ENCODE measurements around the gene CDT1.

The CDT1 gene

DNA sequence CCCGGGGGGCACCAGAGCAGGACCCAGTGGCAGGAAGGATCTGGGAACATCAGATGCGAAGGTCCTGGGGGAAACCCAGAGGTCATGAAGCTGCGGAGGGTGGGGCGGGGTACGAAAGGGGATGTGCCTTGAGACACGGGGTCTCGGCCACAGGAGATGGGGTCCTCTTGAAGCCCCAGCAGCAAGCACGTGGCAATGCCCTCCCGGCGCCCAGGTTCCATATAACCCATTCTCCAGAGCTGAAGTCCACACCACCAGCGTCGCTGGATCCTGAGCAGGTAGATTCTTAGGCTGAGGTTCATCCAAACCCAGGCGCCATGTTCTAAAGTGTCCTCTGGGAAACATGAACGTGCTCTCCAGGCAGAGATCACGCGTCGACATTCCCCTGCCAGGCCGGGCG, 39.5 kb upstream of the CDT1 start:
- H3K4me3 ChIP-seq (ENCODE audit: low read depth, low read length) = no peak overlapping the region
- DNase-seq (ENCODE audit: low read depth) = no peak
- TF ChIP-seq MYC (IDR thresholded peaks at IDR 0.05; ENCODE audit: low read depth, low read length) (no peak), POLR2A (IDR thresholded peaks at IDR 0.05; ENCODE audit: extremely low read depth, insufficient read length) (no peak)

DNA sequence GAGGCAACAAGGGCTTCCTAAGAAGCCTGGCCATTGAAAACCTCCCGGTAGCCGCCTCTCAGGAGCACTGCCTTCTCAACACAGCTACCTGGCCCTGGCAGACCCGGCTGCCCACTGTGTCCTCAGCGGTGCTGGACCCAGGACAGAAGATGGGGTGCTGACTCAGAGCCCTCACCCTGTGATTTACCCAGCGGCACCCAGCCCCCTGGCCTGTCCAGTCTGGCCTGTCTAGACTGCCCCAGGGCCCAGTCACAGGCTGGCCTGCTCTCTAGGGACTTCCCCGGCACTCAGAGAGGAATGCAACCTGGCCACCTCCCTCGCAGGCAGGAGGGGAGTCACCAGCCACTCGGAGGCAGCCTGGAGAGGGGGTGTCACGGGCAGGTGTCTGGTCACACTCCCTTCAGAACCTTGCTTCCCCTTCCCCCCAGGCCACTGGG, 38.7 kb upstream of the CDT1 start:
- H3K4me3 ChIP-seq (ENCODE audit: low read depth, low read length) = no peak overlapping the region
- no peak for TF ChIP-seq POLR2A (IDR thresholded peaks at IDR 0.05; ENCODE audit: extremely low read depth, insufficient read length)
- TF ChIP-seq MYC (IDR thresholded peaks at IDR 0.05; ENCODE audit: low read depth, low read length) = no peak
- TF ChIP-seq, protein P1, sequence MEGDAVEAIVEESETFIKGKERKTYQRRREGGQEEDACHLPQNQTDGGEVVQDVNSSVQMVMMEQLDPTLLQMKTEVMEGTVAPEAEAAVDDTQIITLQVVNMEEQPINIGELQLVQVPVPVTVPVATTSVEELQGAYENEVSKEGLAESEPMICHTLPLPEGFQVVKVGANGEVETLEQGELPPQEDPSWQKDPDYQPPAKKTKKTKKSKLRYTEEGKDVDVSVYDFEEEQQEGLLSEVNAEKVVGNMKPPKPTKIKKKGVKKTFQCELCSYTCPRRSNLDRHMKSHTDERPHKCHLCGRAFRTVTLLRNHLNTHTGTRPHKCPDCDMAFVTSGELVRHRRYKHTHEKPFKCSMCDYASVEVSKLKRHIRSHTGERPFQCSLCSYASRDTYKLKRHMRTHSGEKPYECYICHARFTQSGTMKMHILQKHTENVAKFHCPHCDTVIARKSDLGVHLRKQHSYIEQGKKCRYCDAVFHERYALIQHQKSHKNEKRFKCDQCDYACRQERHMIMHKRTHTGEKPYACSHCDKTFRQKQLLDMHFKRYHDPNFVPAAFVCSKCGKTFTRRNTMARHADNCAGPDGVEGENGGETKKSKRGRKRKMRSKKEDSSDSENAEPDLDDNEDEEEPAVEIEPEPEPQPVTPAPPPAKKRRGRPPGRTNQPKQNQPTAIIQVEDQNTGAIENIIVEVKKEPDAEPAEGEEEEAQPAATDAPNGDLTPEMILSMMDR (IDR thresholded peaks at IDR 0.05; ENCODE audit: low read depth, low read length) = no peak
- TF ChIP-seq, protein P2, sequence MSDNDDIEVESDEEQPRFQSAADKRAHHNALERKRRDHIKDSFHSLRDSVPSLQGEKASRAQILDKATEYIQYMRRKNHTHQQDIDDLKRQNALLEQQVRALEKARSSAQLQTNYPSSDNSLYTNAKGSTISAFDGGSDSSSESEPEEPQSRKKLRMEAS (IDR thresholded peaks at IDR 0.05; ENCODE audit: low read depth, low read length) = no peak
- DNase-seq (ENCODE audit: low read depth) = no peak

DNA sequence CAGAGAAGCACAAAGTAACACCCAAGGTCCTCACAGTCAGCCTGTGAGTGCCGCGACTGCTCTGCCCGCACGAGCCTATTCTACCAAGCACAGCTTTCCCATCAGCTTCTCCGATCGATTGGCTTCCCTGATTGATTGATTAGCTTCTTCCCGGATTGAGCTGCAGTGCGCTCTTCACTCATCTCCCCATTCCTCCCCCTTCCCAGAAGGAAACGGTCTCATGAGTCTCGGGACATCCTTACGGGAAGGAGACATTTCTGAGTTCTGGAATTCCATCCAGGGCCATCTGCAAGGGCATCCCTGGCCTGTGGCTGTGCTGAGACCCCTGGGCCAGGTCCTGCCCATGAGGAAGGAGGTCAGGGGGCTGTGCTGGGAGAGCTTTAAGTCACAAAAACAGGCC, 36.6 kb upstream of the CDT1 start:
- TF ChIP-seq POLR2A (IDR thresholded peaks at IDR 0.05; ENCODE audit: extremely low read depth, insufficient read length) (no peak), MYC (IDR thresholded peaks at IDR 0.05; ENCODE audit: low read depth, low read length) (no peak)
- TF ChIP-seq, protein P1 (IDR thresholded peaks at IDR 0.05; ENCODE audit: low read depth, low read length) = no peak
- TF ChIP-seq, protein P2 (IDR thresholded peaks at IDR 0.05; ENCODE audit: low read depth, low read length) = no peak
- H3K4me3 ChIP-seq (ENCODE audit: low read depth, low read length) = no peak overlapping the region
- DNase-seq (ENCODE audit: low read depth) = no peak

DNA sequence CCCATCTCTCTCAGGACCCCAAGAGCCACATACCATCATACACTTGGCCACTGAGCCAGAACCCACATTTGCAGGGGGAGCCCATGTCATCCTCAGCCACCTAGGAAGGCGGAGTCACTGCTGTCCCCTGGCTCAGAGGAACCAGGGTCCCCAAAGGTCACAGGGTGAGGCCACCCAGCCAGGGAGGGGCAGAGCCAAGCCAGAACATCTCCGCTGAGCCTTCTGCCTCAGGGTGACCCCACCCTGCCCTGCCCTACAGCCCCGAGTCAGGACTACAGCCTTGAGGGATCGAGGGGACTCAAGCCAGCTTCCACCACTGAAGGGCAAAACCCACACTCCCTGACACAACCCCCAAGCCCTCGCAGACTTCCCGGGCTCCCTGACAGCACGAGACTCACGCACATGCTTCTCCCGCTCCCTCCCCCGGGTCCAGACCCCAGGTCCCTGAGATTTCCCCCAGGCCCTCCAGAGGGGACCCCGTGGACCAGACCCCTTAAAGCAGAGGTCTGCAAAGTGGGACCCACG, 36.0 kb upstream of the CDT1 start:
- TF ChIP-seq MYC (IDR thresholded peaks at IDR 0.05; ENCODE audit: low read depth, low read length) (no peak), POLR2A (IDR thresholded peaks at IDR 0.05; ENCODE audit: extremely low read depth, insufficient read length) (no peak)
- TF ChIP-seq, protein P2 (IDR thresholded peaks at IDR 0.05; ENCODE audit: low read depth, low read length) = no peak
- TF ChIP-seq, protein P1 (IDR thresholded peaks at IDR 0.05; ENCODE audit: low read depth, low read length) = no peak
- DNase-seq (ENCODE audit: low read depth) = no peak
- no peak overlapping the region for H3K4me3 ChIP-seq (ENCODE audit: low read depth, low read length)

DNA sequence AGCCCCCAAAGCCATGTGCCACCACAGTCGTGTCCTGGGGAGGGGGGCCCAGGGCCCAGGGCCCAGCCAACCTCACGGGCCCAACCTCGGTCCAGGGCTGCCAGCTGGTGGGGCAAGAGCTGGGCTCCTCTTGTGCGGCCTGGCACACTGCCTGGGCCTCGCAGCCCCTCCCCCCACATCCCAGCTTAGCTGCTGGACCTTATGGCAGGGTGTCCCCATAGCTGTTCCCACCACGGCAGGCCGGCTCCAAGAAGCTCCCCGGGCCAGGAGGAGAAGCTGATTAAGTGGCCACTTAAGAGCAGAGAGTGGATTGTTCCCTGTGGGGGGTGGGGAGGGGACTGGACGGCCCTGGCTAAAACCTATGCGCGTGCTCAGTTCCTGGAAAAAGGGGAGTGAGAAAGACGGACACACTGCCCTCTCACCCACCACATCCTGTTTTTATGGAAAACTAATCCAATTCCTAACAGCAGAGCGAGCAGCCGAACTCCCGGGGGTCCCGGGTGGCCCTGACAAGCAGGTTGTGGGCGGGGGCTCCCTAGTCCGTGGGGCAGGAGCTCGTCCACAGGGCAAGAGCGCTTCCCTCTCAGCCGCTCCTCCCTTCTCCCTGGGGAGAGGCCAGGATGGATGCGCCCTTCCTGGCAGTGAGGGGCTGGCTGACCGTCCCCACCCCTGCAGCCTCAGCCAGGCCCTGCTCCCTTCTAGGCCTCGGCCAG, 35.4 kb upstream of the CDT1 start:
- H3K4me3 ChIP-seq (ENCODE audit: low read depth, low read length) = no peak overlapping the region
- no peak for DNase-seq (ENCODE audit: low read depth)
- TF ChIP-seq, protein P1 (IDR thresholded peaks at IDR 0.05; ENCODE audit: low read depth, low read length) = no peak
- TF ChIP-seq POLR2A (IDR thresholded peaks at IDR 0.05; ENCODE audit: extremely low read depth, insufficient read length) (no peak), MYC (IDR thresholded peaks at IDR 0.05; ENCODE audit: low read depth, low read length) (no peak)
- TF ChIP-seq, protein P2 (IDR thresholded peaks at IDR 0.05; ENCODE audit: low read depth, low read length) = no peak

DNA sequence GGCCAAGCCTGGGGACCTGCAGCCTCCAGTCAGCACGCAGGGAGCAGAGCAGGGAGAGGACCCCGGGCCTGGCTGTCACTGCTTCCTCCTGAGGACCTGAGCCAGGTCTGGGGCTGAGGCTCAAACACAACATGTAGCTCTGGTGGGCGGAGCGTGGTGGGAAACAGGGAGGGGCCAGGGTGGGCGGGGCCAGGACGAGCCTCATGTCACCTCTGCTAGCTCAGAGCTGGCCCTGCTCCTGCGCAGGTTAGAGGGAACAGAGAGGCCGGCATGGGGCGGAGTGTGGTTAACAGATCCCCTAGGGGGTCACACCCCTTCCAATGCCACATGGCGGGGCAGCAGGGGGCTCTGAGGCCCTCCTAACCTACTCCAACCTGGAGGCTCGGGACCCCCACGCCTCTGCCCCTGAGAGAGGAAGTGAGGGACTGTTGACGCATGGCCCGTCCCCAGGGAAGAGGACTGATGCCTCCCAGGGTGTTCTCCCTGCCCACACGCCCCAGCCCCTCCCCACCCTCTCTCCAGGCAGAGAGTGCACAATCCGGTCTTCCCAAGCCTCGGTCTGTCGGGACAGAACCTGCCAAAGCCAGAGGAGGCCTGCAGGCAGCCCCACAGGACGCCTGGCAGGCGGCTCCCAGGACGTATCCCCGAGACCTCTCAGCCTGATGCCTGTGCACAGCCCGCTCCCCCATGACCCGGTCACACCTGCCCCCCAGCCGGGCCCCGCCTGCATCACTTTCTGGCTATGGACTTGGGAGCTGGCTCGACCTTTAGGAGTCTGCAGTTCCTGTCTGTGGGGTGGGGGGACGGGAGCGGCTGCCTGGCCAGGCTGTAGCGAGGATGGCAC, 33.8 kb upstream of the CDT1 start:
- peak; percentile 94 for DNase-seq (ENCODE audit: low read depth)
- H3K4me3 ChIP-seq (ENCODE audit: low read depth, low read length) = peak overlapping the region; percentile 46
- TF ChIP-seq, protein P2 (IDR thresholded peaks at IDR 0.05; ENCODE audit: low read depth, low read length) = peak; percentile 30; the same call in 1 of the 2 replicates
- peak; percentile 24; the same call in 1 of the 2 replicates for TF ChIP-seq MYC (IDR thresholded peaks at IDR 0.05; ENCODE audit: low read depth, low read length)
- TF ChIP-seq, protein P1 (IDR thresholded peaks at IDR 0.05; ENCODE audit: low read depth, low read length) = no peak
- TF ChIP-seq POLR2A (IDR thresholded peaks at IDR 0.05; ENCODE audit: extremely low read depth, insufficient read length) = no peak
